LNCAP (cell line): ENCODE measurements around the gene AP2A2.

ENCODE experiments used
- CTCF ChIP-seq: fragments of 450-650 bp; IDR thresholded peaks from 2 replicates; pipeline ENCODE4 v1.5.1; 2017; ENCODE audit warnings: mild to moderate bottlenecking

The AP2A2 gene

GRCh38 chr11:1059759-1060158 is 134.1 kb downstream of the AP2A2 start:
- TF ChIP-seq CTCF: no peak

DNA sequence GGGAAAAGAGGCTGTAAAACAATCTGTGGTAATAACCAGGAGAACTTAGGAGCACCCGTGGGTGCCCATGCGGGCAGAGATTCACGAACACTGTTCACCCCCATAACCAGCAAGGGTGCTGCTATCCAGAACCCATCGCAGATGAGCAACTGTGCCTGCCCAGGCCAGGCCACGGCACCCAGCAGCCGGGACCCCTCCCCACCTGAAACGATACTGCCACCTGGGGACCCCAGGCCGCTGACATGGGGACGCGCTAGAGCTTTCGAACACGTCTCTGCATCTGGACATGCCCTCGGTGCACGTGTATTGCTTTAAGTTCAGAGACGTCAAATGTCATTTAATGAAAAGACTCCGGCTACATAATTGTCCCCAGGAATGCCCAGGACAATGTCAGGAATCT is 134.7 kb downstream of the AP2A2 start:
- TF ChIP-seq CTCF: no peak

GRCh38 chr11:1060852-1061616 is 135.4 kb downstream of the AP2A2 start:
- no peak for TF ChIP-seq CTCF
